ENCODE data around the gene IRF1. TPM values are rescaled to one million over a fixed set of nuclear protein-coding genes. Genes with fewer than 3 reads are reported as not detected.

Gene IRF1
- total RNA-seq, 4 donors from 2014 or later: 8.3 to 66.7 (median 16.1) TPM

DNA sequence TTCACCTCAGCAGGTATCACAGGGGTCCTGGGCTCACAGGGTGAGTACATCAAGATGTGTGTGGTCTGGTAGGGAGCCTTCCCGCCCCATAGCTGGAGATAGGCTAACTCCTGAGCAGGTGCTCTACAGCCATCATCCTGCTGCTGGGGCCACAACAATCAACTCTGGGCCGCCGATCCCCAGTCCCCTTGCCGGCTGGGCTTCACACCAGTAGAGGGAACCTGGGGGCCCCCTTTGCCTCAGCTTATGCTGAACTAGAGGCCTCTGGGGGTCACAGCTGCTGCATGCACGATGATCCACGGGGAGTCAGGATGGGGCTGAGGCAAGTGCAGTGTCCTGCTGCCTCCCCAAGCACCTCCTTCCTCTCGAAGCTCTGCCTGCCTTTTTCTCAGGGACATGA, 46.5 kb downstream of the IRF1 start:
- TF ChIP-seq, protein P1, sequence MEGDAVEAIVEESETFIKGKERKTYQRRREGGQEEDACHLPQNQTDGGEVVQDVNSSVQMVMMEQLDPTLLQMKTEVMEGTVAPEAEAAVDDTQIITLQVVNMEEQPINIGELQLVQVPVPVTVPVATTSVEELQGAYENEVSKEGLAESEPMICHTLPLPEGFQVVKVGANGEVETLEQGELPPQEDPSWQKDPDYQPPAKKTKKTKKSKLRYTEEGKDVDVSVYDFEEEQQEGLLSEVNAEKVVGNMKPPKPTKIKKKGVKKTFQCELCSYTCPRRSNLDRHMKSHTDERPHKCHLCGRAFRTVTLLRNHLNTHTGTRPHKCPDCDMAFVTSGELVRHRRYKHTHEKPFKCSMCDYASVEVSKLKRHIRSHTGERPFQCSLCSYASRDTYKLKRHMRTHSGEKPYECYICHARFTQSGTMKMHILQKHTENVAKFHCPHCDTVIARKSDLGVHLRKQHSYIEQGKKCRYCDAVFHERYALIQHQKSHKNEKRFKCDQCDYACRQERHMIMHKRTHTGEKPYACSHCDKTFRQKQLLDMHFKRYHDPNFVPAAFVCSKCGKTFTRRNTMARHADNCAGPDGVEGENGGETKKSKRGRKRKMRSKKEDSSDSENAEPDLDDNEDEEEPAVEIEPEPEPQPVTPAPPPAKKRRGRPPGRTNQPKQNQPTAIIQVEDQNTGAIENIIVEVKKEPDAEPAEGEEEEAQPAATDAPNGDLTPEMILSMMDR (IDR thresholded peaks at IDR 0.05; ENCODE audit: low read depth): no peak

DNA sequence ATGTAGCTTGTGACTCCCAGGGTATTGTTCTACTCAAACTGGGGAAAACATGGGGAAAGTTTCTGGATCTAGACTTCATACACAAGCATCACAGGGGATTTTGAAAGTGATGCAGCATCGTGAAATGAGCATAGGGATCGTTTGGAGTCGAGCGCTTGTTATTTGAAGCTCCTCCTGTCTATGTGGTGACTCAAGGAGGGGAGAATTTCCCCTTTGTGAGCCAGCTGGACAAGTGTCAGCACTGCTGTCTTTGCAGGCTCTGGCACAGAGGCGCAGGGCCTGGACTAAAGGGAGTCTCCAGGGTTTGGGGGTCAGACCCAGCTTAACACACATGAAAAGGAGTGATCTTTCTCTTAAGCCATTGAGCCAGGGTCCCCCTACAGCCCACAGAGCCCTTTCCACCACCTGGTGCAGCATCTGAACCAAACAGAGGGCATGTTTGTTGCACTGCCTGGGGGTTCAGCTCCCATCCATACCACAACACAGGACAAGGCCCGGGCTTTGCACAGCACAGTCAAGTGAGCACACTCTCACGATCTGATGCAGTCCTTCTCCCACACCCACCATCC, 51.0 kb downstream of the IRF1 start:
- TF ChIP-seq, protein P1 (IDR thresholded peaks at IDR 0.05; ENCODE audit: low read depth): no peak

DNA sequence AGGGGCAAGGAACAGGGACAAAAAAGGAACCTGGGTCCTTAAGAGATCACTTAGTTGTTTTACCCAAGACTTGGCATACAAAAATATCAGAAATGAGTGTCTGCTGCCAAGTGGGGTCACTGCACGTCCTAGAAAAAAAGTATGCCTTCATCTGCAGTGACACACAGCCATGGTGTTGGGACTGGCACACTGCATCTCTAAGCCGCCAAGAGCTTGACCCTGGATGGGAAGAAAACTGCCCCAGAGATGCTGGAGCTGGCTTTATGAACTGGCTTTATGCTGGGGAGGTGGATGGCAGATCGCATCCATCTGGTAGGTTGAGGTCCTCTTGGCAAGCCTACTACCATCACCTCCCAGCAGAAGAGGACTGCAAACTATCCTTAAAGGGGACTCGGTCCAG, 51.7 kb downstream of the IRF1 start:
- TF ChIP-seq, protein P1 (IDR thresholded peaks at IDR 0.05; ENCODE audit: low read depth): no peak

DNA sequence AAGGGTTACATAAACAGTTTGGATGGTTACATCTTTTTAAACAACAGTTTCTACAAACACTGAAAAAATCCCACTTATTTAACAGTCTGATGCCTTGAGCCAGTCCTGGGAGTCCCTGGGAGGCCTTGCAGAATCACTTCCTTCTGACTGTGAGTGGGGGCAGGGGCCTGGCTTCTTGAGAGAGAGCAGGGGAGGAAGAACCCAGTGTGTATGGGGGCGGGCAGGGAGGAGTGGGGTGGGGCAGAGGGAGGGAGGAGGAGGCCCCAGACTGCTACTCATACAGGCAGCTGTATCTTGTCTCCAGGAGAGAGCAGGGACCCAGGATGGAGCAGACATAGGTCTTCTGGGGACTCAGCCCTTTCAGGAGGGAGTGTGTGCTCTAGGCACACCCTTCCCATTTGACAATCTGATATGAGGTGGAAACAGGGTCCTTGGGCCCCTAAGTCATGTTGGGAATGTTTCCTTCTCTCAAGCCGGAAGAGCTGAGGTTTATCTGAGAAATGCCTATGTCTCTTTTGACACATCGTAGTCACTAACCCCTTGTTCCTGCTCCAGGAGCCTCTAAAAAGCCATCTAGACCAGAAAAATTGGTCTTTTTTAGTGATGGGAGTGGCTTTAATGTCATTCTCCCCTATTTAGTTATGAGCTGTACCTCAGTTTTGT, 52.8 kb downstream of the IRF1 start:
- TF ChIP-seq, protein P1 (IDR thresholded peaks at IDR 0.05; ENCODE audit: low read depth): no peak

DNA sequence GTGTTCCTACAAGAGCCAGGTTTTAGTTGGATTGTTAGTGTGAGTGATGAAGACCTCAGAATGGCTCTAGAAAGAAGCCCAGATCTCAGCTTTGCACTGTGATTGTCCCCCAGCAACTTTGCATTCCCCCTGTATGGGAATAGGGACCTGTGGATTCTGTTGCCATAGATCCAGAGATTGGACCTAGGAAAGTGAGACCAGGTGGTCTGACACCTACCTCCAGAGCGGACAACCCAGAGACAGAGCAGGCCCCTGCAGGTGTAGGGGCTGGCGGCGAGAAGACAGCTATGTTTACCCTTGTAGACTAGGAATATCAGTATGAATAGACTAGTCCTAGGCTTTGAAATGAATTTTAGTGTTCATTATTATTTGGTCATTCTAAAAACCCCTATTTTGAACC, 53.6 kb downstream of the IRF1 start:
- TF ChIP-seq, protein P1 (IDR thresholded peaks at IDR 0.05; ENCODE audit: low read depth): no peak

DNA sequence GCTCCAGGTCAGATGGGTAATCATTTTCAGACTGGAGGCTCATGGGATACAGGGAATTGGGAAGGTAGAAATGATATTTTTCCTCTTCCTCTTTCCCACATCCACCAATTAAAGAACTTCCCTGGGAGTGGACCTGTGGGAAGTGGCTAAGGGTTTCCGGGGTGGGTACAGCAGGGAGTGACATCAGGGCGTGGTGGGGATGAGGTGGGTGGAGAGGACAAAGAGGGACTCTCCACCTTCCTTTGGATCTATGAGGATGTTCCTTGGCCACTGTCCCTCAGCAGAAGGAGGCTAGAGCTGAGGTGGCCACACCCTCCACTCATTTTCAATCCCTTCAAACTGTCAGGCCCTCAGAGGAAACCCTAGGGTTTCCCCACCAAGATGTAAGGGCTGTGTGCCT, 54.7 kb downstream of the IRF1 start:
- TF ChIP-seq, protein P1 (IDR thresholded peaks at IDR 0.05; ENCODE audit: low read depth): no peak

DNA sequence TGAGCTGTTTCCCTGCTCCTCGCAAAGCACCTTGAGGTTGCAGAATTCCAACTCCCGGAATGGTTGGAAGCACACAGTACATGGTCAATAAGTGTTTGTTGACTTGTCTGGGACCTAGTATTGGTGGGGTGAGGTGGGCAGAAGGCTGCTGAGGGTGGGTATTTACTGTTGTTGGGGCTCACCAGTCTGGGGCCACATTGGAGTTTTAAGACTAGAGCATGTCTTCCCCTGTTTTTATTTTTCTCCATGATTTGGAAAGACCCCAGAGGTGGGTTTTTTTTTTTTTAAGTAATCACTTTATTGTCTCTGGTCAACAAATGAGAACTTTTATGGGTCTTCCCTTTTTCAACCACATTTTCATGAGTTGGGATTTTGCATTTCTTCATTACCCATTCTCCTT, 55.1 kb downstream of the IRF1 start:
- TF ChIP-seq, protein P1 (IDR thresholded peaks at IDR 0.05; ENCODE audit: low read depth): no peak
